Upper lobe of left lung (tissue), 6 donors: ENCODE results near the gene FXYD6. TPM values are rescaled to one million over a fixed set of nuclear protein-coding genes. Genes with fewer than 3 reads are reported as not detected.

Source experiments
- ATAC-seq, 2 donors: fragments of 200-7000 bp; cut with Tn5 transposase; one replicate each; pipeline ENCODE4 v1.9.1; 2022; ENCODE audit warnings: mild to moderate bottlenecking in 2 of 2, moderate library complexity in 2 of 2; ENCODE audit not compliant: low FRiP score in 2 of 2
- DNase-seq, 2 donors: peaks; one replicate each; pipeline ENCODE4 v3.0.0-alpha.2; 2019 to 2020
- H3K27ac ChIP-seq, 4 donors: fragments of 200-600 bp; sonication (generic); one replicate each; pipeline ENCODE4 v1.5.1; 2016 to 2019
- H3K27me3 ChIP-seq, 4 donors: fragments of 200-600 bp; sonication (generic); one replicate each; pipeline ENCODE4 v1.5.1; 2017 to 2019
- H3K36me3 ChIP-seq, 4 donors: fragments of 200-600 bp; sonication (generic); one replicate each; pipeline ENCODE4 v1.5.1; 2016 to 2019
- H3K4me1 ChIP-seq, 4 donors: fragments of 200-600 bp; sonication (generic); one replicate each; pipeline ENCODE4 v1.5.1; 2018 to 2019
- H3K4me3 ChIP-seq, 4 donors: fragments of 200-600 bp; sonication (generic); one replicate each; pipeline ENCODE4 v1.5.1; 2017 to 2019; ENCODE audit warnings: mild to moderate bottlenecking in 2 of 4, moderate library complexity in 1 of 4
- H3K9me3 ChIP-seq, 4 donors: fragments of 200-600 bp; sonication (generic); one replicate each; pipeline ENCODE4 v1.5.1; 2018 to 2019
- EP300 ChIP-seq, 4 donors: sonication (generic); formaldehyde crosslinking; IDR thresholded peaks; one replicate each; pipeline ENCODE4 v1.5.1; 2017; ENCODE audit warnings: antibody characterized with exemption in 4 of 4, control low read depth in 2 of 4
- POLR2A ChIP-seq, 4 donors: fragments of 450-650 bp; IDR thresholded peaks; one replicate each; pipeline ENCODE4 v1.5.1; 2016 to 2017; ENCODE audit warnings: antibody characterized with exemption in 4 of 4, mild to moderate bottlenecking in 2 of 4
- POLR2AphosphoS5 ChIP-seq, 2 donors: sonication (generic); formaldehyde crosslinking; IDR thresholded peaks; one replicate each; pipeline ENCODE4 v1.5.1; 2017; ENCODE audit warnings: antibody characterized with exemption in 2 of 2
- WGBS, 2 donors: methylation state at CpG; one replicate each; pipeline ENCODE4 v1.1.5; 2017 to 2018; 5-methylcytosine and 5-hydroxymethylcytosine counted together
- total RNA-seq, 6 donors: library from RNA; depleted of rRNA in 4 of 6; stranded (reverse); fragments of >200 nt in 4 of 6; gene quantifications; one replicate each; pipeline versions ENCODE4 v1.1.0 to v1.2.1, GENCODE V29; 2016 to 2021
- TF ChIP-seq, protein P1 (sequence below), 6 experiments: fragments of 450-650 bp in 4 of 6; fragments of 200-600 bp in 2 of 6; sonication (generic) in 2 of 6; IDR thresholded peaks; one replicate each; pipeline ENCODE4 v1.5.1; 2016 to 2019; ENCODE audit warnings: antibody characterized with exemption in 6 of 6
- donor health status: DM: no; HTN: no; CAD: no; lungs with moderate emphysema.
- donor health status: DM: no; HTN: yes; CAD: no; lungs with severe emphysema.

Gene FXYD6
- total RNA-seq, 6 donors from 2014 or later, result 16.2 to 61.4 (median 33.8) TPM

DNA sequence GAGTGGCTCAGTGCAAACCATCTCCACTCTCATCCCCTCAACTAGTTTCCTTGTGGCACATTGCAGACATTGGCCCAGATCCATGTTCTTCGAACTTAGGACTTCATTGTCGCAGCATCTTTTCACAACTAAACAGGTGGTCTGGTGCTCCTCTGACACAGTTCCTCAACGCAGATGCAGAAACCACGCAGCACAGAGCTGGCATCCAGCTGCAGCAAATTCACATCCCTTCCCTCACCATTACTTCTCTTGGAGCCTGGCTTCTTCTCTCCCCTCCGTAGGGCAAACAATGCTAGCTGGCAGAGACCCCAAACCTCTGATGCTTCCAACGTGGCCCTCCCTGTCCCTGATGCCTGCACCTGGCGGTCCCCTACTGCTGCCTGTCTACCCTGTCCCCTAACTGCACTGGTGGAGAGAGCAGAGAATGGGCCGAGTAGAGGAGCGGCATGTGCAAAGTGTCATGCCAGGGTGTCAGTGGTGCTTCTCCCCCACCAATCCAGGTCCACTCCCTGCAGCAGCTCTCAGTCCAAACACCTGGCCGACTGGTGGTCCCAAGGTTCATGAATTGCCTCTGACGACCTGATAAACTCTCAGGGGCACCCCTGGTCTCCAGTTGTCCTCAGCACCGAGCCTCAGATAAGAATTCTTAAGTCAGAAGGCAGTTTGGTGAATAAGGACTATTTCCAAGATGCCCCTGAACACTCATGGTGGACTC, 34.6 kb upstream of the FXYD6 start:
- WGBS, 2 donors, result 71 to 84% methylated on average over 10 to 12 of the region's 12 CpGs
- ATAC-seq (no peak), DNase-seq (no peak)
- no peak for TF ChIP-seq EP300 (IDR thresholded peaks at IDR 0.05)
- TF ChIP-seq POLR2A (IDR thresholded peaks at IDR 0.05), result no peak
- TF ChIP-seq POLR2AphosphoS5 (IDR thresholded peaks at IDR 0.05), result no peak
- TF ChIP-seq, protein P1, sequence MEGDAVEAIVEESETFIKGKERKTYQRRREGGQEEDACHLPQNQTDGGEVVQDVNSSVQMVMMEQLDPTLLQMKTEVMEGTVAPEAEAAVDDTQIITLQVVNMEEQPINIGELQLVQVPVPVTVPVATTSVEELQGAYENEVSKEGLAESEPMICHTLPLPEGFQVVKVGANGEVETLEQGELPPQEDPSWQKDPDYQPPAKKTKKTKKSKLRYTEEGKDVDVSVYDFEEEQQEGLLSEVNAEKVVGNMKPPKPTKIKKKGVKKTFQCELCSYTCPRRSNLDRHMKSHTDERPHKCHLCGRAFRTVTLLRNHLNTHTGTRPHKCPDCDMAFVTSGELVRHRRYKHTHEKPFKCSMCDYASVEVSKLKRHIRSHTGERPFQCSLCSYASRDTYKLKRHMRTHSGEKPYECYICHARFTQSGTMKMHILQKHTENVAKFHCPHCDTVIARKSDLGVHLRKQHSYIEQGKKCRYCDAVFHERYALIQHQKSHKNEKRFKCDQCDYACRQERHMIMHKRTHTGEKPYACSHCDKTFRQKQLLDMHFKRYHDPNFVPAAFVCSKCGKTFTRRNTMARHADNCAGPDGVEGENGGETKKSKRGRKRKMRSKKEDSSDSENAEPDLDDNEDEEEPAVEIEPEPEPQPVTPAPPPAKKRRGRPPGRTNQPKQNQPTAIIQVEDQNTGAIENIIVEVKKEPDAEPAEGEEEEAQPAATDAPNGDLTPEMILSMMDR (IDR thresholded peaks at IDR 0.05), result no peak
- Histone ChIP-seq H3K4me3 (no peak overlapping the region), H3K36me3 (peaks cover 0 to 2% (median 0%) of the 10 kb centered on the region in 4 donors), H3K27me3 (no peaks in the 10 kb centered on the region), H3K27ac (no peak overlapping the region), H3K4me1 (peaks cover 3 to 11% (median 5%) of the 10 kb centered on the region in 4 donors), H3K9me3 (no peaks in the 10 kb centered on the region)

DNA sequence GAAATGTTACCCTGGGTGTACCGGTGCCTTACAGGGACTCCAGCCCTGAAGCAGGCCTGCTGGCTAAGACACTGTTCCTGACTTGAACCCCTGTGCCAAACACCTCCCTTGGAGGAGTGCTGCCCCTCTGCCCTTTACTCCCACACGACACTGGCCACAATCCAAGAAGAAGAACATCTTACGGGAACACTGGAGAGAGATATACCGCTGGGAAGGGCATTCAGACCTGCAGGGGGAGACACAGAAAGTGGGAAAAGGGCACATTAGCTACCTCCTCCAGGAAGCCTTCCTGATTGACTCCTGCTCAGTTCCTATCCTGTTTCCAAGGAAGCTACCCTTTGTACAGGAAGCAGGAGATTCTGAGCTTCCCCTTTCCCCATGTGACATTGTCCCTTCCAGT, 34.1 kb upstream of the FXYD6 start:
- H3K4me3 ChIP-seq, result no peak overlapping the region
- WGBS, 2 donors, result 75 to 81% methylated on average over 4 of the region's 4 CpGs
- no peak for DNase-seq
- peaks cover 0 to 2% (median 0%) of the 10 kb centered on the region in 4 donors for H3K36me3 ChIP-seq
- no peak for ATAC-seq
- no peaks in the 10 kb centered on the region for H3K9me3 ChIP-seq
- peaks cover 3 to 11% (median 5%) of the 10 kb centered on the region in 4 donors for H3K4me1 ChIP-seq
- no peak for TF ChIP-seq EP300 (IDR thresholded peaks at IDR 0.05)
- TF ChIP-seq, protein P1 (IDR thresholded peaks at IDR 0.05), result no peak
- no peak for TF ChIP-seq POLR2A (IDR thresholded peaks at IDR 0.05)
- TF ChIP-seq POLR2AphosphoS5 (IDR thresholded peaks at IDR 0.05), result no peak
- H3K27me3 ChIP-seq, result no peaks in the 10 kb centered on the region
- H3K27ac ChIP-seq, result no peak overlapping the region

DNA sequence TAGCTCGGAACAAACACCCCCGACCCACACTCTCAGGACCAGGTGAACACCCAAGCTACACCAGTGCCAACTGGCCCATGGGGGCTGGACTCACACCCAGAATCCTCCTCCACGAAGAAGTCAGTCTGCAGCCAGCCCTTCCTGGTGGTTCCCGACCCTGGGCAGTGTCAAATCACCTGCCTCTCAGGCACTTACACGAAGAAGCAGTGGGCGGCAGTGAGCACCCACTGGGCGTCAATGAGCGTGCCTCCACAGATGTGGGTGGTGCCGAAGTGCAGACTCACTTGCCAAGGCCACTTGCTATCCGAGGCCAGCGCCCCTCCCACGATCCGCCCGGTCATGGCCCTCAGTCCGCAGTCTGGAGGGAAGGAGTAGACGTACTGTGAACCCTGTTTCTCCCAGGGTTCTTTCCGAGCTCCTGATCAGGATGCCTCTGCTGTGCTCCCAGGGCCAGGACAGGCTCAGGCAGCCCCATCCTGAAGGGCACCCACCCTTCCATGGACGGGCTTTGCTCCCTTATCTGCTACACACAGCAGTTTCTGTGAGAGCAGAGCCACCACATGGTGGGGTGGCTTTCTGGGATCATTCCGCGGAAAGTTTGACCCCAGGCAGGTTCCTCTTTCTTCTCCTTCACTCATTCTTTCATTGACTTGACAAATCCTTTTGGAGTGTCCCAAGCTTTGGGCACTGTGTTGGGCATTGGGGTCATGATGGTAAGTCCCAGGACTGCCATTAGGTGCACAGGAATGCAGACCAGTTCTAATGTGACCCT, 33.3 kb upstream of the FXYD6 start:
- no peak for TF ChIP-seq POLR2A (IDR thresholded peaks at IDR 0.05)
- TF ChIP-seq EP300 (IDR thresholded peaks at IDR 0.05), result no peak
- no peak for TF ChIP-seq POLR2AphosphoS5 (IDR thresholded peaks at IDR 0.05)
- TF ChIP-seq, protein P1 (IDR thresholded peaks at IDR 0.05), result no peak
- ATAC-seq, result peak in 1 of 2 donors; percentile 6
- Histone ChIP-seq H3K9me3 (no peaks in the 10 kb centered on the region), H3K4me1 (peaks cover 3 to 11% (median 5%) of the 10 kb centered on the region in 4 donors), H3K27ac (no peak overlapping the region), H3K27me3 (no peaks in the 10 kb centered on the region), H3K4me3 (no peak overlapping the region), H3K36me3 (peaks cover 0 to 2% (median 0%) of the 10 kb centered on the region in 4 donors)
- DNase-seq, result peak in 1 of 2 donors; percentile 65
- WGBS, 2 donors, result 82 to 93% methylated on average over 5 to 20 of the region's 20 CpGs

DNA sequence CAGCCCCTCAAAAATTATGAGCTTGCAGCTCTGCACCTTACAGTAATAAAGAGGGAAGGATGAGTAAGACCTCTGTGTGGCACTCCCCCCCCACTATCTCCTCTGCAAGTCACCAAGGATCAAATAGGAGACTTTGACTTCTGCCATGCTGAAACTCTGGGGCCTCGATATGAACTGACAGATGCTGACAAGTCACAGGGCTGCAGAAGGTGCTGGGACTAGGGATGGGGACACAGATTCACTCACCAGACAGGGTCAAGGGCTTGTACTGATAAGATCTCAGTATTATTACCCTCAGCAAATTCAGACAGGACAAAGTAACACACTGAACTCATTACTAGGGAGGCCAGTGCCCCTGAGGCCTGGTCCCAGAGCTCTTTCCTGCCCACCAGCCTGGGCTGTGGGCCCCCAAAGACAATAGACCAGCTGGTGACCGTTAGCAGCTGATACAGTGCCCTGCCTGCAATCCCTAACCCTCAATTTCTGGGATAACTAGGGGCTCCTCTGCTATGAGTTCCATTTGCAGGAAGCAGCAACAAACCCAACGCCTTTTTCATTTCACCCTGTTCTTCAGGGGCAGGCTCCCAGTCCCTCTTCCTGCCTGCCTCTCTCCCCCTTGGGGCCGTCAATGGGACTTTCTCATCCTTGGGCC, 32.6 kb upstream of the FXYD6 start:
- TF ChIP-seq POLR2AphosphoS5 (IDR thresholded peaks at IDR 0.05) (no peak), POLR2A (IDR thresholded peaks at IDR 0.05) (no peak), EP300 (IDR thresholded peaks at IDR 0.05) (no peak)
- TF ChIP-seq, protein P1 (IDR thresholded peaks at IDR 0.05), result no peak
- WGBS, 2 donors, result 79 to 96% methylated on average over 3 to 4 of the region's 4 CpGs

More for the DNA sequence above, 32.6 kb upstream of the FXYD6 start:
- H3K27me3 ChIP-seq, result no peaks in the 10 kb centered on the region
- ATAC-seq, result no peak
- no peak overlapping the region for H3K4me3 ChIP-seq
- no peaks in the 10 kb centered on the region for H3K9me3 ChIP-seq
- no peak overlapping the region for H3K27ac ChIP-seq
- H3K4me1 ChIP-seq, result peaks cover 3 to 11% (median 5%) of the 10 kb centered on the region in 4 donors
- no peak for DNase-seq
- H3K36me3 ChIP-seq, result peaks cover 0 to 2% (median 0%) of the 10 kb centered on the region in 4 donors
